Effector memory CD8-positive, alpha-beta T cell (primary cell): ENCODE results near the gene PGK1.
A peak's percentile ranks its signal among the peaks of the same experiment; 100 is the strongest.
"Not testable (repeated sequence)": the region's sequence is repeated elsewhere in the genome, so short reads cannot be mapped to it uniquely, and the experiment has no call there.

Experiments used
- ATAC-seq: fragments of 150-1000 bp; cut with Tn5 transposase; replicated peaks from 2 replicates; pipeline ENCODE4 v1.10.0; 2021; ENCODE audit warnings: mild to moderate bottlenecking, moderate library complexity
- DNase-seq, 3 experiments: peaks; one replicate each; pipeline ENCODE4 v3.0.0; 2021
- H3K27ac Mint-ChIP-seq, 2 donors: one replicate each; pipeline ENCODE4 v1.8.0; 2022; ENCODE audit warnings: mild to moderate bottlenecking in 2 of 2, mixed read lengths in 2 of 2, moderate library complexity in 2 of 2
- H3K27me3 Mint-ChIP-seq, 2 donors: one replicate each; pipeline ENCODE4 v1.8.0; 2022; ENCODE audit warnings: mixed read lengths in 2 of 2
- H3K36me3 Mint-ChIP-seq: one replicate; pipeline ENCODE4 v1.8.0; 2022; ENCODE audit warnings: mild to moderate bottlenecking, moderate library complexity, mixed read lengths; ENCODE audit not compliant: insufficient read depth
- H3K4me1 Mint-ChIP-seq, 2 donors: one replicate each; pipeline ENCODE4 v1.8.0; 2022; ENCODE audit warnings: low read depth in 2 of 2, mixed read lengths in 2 of 2
- H3K4me3 Mint-ChIP-seq, 2 donors: one replicate each; pipeline ENCODE4 v1.8.0; 2022; ENCODE audit warnings: mild to moderate bottlenecking in 2 of 2, mixed read lengths in 2 of 2, moderate library complexity in 2 of 2
- H3K9me3 Mint-ChIP-seq, 2 donors: one replicate each; pipeline ENCODE4 v1.8.0; 2022; ENCODE audit warnings: mixed read lengths in 2 of 2
- total RNA-seq, 9 experiments: gene quantifications; one replicate each; lab custom pipeline; 2026; lab: John Stamatoyannopoulos, UW

Gene PGK1
- total RNA-seq = 260 to 854 (median 490) reads per million in 9 experiments

DNA sequence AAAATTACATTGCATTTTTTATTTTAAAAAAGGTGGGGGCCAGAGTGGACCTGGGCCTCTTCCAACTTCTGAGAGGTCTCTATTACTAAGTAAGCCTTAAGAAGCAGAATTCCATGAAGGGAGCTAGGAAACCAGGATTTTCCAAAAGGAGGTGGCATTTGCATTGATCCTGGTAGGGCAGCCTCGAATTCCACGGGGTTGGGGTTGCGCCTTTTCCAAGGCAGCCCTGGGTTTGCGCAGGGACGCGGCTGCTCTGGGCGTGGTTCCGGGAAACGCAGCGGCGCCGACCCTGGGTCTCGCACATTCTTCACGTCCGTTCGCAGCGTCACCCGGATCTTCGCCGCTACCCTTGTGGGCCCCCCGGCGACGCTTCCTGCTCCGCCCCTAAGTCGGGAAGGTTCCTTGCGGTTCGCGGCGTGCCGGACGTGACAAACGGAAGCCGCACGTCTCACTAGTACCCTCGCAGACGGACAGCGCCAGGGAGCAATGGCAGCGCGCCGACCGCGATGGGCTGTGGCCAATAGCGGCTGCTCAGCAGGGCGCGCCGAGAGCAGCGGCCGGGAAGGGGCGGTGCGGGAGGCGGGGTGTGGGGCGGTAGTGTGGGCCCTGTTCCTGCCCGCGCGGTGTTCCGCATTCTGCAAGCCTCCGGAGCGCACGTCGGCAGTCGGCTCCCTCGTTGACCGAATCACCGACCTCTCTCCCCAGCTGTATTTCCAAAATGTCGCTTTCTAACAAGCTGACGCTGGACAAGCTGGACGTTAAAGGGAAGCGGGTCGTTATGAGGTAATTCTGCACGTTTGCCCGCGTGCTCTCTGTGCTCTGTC is at the start of gene PGK1:
Gene PGK1, plus strand, starts transcription at position 626 of the 824 bp plus-strand sequence. Its CDS starts 93 bp downstream, at position 719.
- no peaks in the 10 kb centered on the region for H3K9me3 Mint-ChIP-seq
- H3K4me1 Mint-ChIP-seq = peaks cover 32 to 33% of the 10 kb centered on the region in 2 donors
- H3K27ac Mint-ChIP-seq = peak within 1 kb of the TSS; percentile 90 to 95
- peak within 1 kb of the TSS; percentile 88 for H3K4me3 Mint-ChIP-seq
- peak; percentile 89 to 90 (median 90) for DNase-seq
- no peaks in the 10 kb centered on the region for H3K27me3 Mint-ChIP-seq
- H3K36me3 Mint-ChIP-seq = peaks cover 31% of the 10 kb centered on the region
- peak; percentile 88 for ATAC-seq

DNA sequence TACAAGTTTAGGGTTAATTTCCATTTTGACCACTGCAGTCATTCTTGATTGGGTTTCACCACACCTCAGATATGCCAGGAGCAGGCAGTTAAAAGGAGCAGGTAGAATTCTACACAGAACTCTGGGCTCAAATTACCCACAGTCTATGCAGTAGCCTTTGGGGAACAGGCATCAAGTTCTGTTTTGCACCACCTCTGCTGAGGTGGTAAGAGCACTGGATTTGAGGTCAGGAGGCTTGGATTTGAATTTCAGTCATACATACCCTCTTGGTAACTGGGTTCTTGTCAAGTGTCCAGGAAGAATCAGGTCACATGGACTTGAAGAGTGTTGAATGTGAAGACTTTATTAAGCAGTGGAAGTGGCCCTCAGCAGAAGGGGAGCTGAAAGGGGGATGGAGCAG is 40.4 kb upstream of the PGK1 start:
- Mint-ChIP-seq H3K36me3 (peaks cover 4% of the 10 kb centered on the region), H3K4me3 (no peak overlapping the region), H3K27me3 (no peaks in the 10 kb centered on the region), H3K27ac (no peak overlapping the region), H3K9me3 (no peaks in the 10 kb centered on the region), H3K4me1 (no peaks in the 10 kb centered on the region)
- DNase-seq (no peak), ATAC-seq (no peak)

DNA sequence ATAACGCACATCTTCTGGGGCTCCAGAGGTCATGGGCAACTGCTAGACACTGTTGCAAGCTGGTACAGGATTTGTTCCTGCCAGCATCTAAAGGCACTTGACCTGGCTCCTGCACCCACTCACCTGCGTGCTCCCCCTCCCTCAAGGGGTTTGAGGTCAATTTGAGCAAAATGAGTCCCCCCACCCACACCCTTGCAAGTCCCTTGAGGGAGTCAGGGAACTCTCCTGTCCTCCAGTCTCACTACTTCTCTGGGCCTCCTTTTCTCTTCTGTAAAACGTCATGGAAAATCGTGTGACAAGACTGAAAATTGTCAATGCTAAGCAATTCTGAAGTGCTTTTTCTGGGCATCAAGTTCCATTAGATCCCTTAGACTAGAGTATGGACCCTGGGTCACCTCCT is 39.9 kb upstream of the PGK1 start:
- H3K27ac Mint-ChIP-seq = no peak overlapping the region

GRCh38 chrX:78064698-78065601 is 39.1 kb upstream of the PGK1 start:
- peak; percentile 21 for ATAC-seq
- not testable (repeated sequence) for H3K9me3 Mint-ChIP-seq, H3K4me1 Mint-ChIP-seq, H3K4me3 Mint-ChIP-seq, H3K36me3 Mint-ChIP-seq, H3K27me3 Mint-ChIP-seq, H3K27ac Mint-ChIP-seq, DNase-seq

More for the DNA sequence above, 39.9 kb upstream of the PGK1 start:
- Mint-ChIP-seq H3K4me3 (no peak overlapping the region), H3K4me1 (no peaks in the 10 kb centered on the region), H3K9me3 (no peaks in the 10 kb centered on the region), H3K36me3 (peaks cover 4% of the 10 kb centered on the region), H3K27me3 (no peaks in the 10 kb centered on the region)
- DNase-seq (no peak), ATAC-seq (no peak)

DNA sequence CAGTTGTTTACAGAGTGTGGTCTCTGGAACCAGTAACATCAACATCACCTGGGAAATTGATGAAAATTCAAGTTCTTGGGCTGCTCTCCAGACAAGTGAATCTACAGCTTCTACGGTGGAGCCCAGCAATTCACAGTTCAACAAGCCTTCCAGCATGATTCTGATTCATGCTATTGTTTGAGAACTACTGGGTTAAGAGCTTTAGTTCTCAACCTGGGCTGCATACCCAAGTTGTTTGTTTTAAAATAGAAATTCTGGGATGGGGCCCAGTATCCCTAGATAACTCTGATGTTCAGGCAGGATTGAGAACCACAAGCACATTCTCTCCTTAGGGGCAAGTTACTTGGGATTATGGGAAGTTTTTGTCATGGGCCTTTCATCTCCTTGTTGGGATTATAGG is 37.9 kb upstream of the PGK1 start:
- ATAC-seq (no peak), DNase-seq (no peak)
- Mint-ChIP-seq H3K36me3 (no peaks in the 10 kb centered on the region), H3K27me3 (no peaks in the 10 kb centered on the region), H3K9me3 (no peaks in the 10 kb centered on the region), H3K27ac (no peak overlapping the region), H3K4me3 (no peak overlapping the region), H3K4me1 (no peaks in the 10 kb centered on the region)

- Mint-ChIP-seq H3K9me3 (peaks cover 2 to 6% of the 10 kb centered on the region in 2 donors), H3K36me3 (no peaks in the 10 kb centered on the region)
- no peak for ATAC-seq
Measured at GRCh38 chrX:78071331-78071730, 32.7 kb upstream of the PGK1 start.

DNA sequence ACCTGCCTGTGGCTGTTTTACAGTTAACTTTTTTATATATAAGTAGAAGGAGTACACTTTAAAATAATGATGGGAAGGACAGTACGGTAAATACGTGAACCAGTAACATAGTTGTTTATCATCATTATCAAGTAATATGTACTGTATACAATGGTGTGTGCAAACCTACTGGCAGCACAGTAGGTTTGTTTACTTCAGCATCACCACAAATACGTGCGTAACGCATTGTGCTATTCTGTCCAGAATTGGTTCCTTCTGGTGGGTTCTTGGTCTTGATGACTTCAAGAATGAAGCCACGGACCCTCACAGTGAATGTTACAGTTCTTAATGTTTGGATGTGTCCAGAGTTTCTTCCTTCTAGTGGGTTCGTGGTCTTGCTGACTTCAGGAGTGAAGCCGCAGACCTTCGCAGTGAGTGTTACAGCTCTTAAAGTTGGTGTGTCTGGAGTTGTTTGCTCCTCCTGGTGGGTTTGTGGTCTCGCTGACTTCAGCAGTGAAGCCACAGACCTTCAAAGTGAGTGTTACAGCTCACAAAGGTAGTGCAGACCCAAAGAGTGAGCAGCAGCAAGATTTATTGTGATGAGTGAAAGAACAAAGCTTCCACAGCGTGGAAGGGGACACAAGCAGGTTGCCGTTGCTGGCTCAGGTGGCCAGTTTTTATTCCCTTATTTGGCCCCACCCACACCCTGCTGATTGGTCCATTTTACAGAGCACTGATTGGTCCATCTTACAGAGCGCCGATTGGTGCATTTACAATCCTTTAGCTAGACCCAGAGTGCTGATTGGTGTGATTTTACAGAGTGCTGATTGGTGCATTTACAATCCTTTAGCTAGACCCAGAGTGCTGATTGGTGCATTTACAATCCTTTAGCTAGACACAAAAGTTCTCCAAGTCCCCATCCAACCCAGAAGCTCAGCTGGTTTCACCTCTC is 30.6 kb upstream of the PGK1 start:
- peak overlapping the region; percentile 29 to 55 for H3K4me3 Mint-ChIP-seq
- not testable (repeated sequence) for H3K36me3 Mint-ChIP-seq, H3K9me3 Mint-ChIP-seq, H3K27me3 Mint-ChIP-seq, H3K4me1 Mint-ChIP-seq
- H3K27ac Mint-ChIP-seq = peak overlapping the region; percentile 62 to 67
- DNase-seq (peak; percentile 12 to 25 (median 20)), ATAC-seq (peak; percentile 83)

More at GRCh38 chrX:78071331-78071730, 32.7 kb upstream of the PGK1 start:
- peaks cover 0 to 2% of the 10 kb centered on the region in 2 donors for H3K4me1 Mint-ChIP-seq
- no peak overlapping the region for H3K27ac Mint-ChIP-seq
- no peaks in the 10 kb centered on the region for H3K27me3 Mint-ChIP-seq
- H3K4me3 Mint-ChIP-seq = no peak overlapping the region
- DNase-seq = no peak

GRCh38 chrX:78074088-78074487 is 30.0 kb upstream of the PGK1 start:
- H3K4me3 Mint-ChIP-seq = no peak overlapping the region
- H3K27ac Mint-ChIP-seq = no peak overlapping the region
- H3K27me3 Mint-ChIP-seq = no peaks in the 10 kb centered on the region
- ATAC-seq = no peak
- DNase-seq = no peak
- H3K4me1 Mint-ChIP-seq = peaks cover 0 to 2% of the 10 kb centered on the region in 2 donors
- peaks cover 2% of the 10 kb centered on the region for H3K36me3 Mint-ChIP-seq
- peaks cover 2 to 6% of the 10 kb centered on the region in 2 donors for H3K9me3 Mint-ChIP-seq

GRCh38 chrX:78075787-78076389 is 28.2 kb upstream of the PGK1 start:
- no peak overlapping the region for H3K4me3 Mint-ChIP-seq
- DNase-seq = no peak
- peaks cover 2 to 6% of the 10 kb centered on the region in 2 donors for H3K9me3 Mint-ChIP-seq
- peaks cover 0 to 2% of the 10 kb centered on the region in 2 donors for H3K4me1 Mint-ChIP-seq
- H3K36me3 Mint-ChIP-seq = peaks cover 2% of the 10 kb centered on the region
- no peaks in the 10 kb centered on the region for H3K27me3 Mint-ChIP-seq
- ATAC-seq = no peak
- no peak overlapping the region for H3K27ac Mint-ChIP-seq

DNA sequence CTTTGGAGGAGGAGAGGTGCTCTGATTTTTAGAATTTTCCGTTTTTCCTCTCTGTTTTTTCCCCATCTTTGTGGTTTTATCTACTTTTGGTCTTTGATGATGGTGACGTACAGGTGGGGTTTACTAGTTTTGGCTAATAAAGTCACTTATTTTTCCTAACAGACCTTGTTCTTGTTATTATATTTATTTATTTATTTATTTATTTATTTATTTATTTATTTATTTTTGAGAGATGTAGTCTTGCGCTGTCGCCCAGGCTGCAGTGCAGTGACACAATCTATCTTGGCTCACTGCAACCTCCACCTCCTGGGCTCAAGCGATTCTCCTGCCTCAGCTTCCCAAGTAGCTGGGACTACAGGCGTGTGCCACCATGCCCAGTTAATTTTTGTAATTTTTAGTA is 22.6 kb upstream of the PGK1 start:
- not testable (repeated sequence) for H3K36me3 Mint-ChIP-seq, H3K4me3 Mint-ChIP-seq, DNase-seq, H3K27me3 Mint-ChIP-seq, ATAC-seq, H3K9me3 Mint-ChIP-seq, H3K4me1 Mint-ChIP-seq, H3K27ac Mint-ChIP-seq

GRCh38 chrX:78092296-78092695 is 11.8 kb upstream of the PGK1 start:
- Mint-ChIP-seq H3K36me3 (no peaks in the 10 kb centered on the region), H3K4me3 (no peak overlapping the region), H3K27ac (no peak overlapping the region), H3K4me1 (no peaks in the 10 kb centered on the region), H3K9me3 (no peaks in the 10 kb centered on the region), H3K27me3 (no peaks in the 10 kb centered on the region)
- DNase-seq (no peak), ATAC-seq (peak; percentile 43)

- Mint-ChIP-seq H3K9me3 (no peaks in the 10 kb centered on the region), H3K36me3 (no peaks in the 10 kb centered on the region), H3K27ac (no peak overlapping the region), H3K27me3 (no peaks in the 10 kb centered on the region), H3K4me1 (peaks cover 2% of the 10 kb centered on the region in 2 donors), H3K4me3 (no peak overlapping the region)
- no peak for DNase-seq
- ATAC-seq = no peak
Measured at GRCh38 chrX:78098108-78098507, 5.9 kb upstream of the PGK1 start.
